KBM-7 (cell line): ENCODE results near the gene PCBD2.
"Not testable (repeated sequence)": the region's sequence is repeated elsewhere in the genome, so short reads cannot be mapped to it uniquely, and the experiment has no call there.

ENCODE experiments used
- DNase-seq: peaks from one replicate; pipeline ENCODE4 v3.0.0-alpha.2; 2015
- in situ Hi-C: fragments of 300-500 bp; cut with MboI; formaldehyde crosslinking; loops from 2 replicates; pipeline ENCODE4 v1.14.3; 2020; ENCODE audit warnings: low sequenced_read_pairs, low pct_unique_long_range_greater_than_20kb, mixed read lengths

PCBD2 gene

DNA sequence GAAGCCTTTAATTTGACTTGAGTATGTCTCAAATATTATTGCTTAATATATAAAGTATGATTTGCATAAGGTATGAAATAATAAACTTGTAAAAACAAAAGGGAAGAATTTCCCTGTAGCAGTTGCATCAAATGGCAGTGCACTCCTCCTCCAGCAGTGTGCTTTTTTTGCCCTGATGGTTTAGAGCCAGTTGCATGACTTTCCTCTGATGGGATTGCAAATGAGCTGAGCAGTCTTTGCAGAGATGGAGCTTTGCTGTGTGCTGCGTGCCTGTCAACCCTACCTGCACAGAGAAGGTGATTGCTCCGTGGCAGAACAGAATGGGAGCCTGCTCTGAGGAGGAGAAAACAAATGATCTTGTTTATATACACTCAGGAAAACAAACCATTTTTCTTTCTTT lies 40.1 kb downstream of the PCBD2 start:
- in situ Hi-C loops: no loop called here
- DNase-seq: no peak

DNA sequence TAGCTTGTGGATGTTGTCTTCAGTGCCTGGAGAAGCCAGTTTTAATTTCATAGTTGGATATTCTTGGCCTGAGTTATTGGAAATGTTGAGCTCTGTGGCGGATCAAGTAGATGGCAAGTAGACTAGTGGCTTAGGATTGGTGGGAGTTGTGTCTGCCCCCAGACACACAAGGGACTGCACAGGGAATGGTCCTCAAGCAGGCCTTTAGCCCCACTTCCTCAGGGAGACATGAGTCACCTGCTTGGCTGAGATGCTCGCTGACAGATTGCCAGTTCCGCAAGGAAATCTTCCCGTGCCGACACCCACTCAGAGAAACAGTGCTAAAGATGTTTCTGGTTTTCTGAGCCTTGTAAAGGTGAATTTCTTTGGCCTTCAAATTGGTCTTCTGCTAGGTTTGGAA lies 44.0 kb downstream of the PCBD2 start:
- in situ Hi-C loops: no loop called here

DNA sequence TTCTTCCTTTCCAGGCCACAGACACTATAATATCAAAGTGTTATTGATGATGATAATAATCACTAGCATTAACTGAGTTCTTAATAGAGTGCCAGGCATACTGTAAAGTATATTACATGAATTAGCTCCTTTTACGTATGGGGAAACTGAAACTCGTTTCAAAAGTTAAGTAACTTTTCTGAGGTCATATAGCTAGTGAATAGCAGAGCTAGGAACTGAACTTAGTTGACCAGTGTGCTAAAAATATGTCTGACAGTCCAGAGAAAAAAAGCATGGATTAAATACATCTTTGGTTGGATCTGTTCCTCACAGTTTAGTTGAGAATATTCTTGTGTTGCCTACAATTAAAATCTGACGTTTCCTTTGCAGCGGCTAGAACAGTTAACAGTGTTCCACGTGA lies 44.4 kb downstream of the PCBD2 start:
- in situ Hi-C loops: no loop called here
- DNase-seq: no peak

More for the DNA sequence above, 44.0 kb downstream of the PCBD2 start:
- no peak for DNase-seq

DNA sequence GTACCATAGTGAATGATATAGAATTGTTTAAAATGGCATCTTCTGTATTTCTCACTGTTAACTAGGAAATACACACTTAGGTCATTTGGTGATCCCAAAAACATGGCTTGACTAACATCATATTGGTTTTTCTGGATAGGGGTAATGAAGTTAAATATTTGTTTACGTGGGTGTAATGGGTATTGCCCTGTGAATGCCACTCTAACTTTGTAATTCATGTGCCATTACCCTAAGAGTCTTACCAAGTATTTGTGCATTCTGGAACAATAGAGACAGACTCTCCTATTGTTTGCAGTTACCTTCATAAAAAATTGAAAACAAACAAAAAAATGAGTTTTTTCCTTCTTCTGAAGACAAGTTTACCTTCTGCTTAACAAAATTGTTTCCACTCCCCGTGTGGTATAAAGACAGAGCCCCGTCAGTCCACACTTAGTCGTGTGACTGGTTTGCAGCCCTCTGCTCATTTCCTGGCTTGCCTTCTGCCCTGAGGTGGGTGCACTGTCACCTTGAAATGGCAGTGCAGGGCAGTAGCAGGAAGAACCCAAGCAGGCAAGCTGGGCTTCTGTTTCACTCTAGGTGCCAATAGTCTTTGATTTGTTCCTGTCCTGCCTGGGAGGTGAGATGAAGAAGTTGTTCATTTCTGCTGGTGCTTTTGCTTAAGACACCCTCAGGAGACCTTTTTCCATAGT lies 53.1 kb downstream of the PCBD2 start:
- in situ Hi-C loops: no loop called here
- DNase-seq: no peak

DNA sequence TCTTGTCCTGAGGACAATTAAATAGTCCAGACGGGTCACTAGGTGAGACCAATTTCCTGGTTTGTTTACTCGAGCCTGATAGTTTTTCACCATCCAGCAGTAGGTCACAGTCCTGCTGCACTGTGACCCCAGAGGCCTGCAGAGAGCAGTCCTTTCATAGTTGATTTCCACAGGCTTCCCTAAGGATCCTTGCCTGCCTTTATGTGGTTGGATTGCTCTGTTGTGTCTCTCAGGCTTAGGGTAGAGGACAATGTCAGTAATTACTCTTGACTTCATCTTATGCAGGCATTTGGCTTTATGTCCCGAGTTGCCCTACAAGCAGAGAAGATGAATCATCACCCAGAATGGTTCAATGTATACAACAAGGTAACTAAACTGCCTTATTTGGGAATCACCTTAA lies 53.8 kb downstream of the PCBD2 start:
- in situ Hi-C loops: no loop called here
- DNase-seq: no peak

DNA sequence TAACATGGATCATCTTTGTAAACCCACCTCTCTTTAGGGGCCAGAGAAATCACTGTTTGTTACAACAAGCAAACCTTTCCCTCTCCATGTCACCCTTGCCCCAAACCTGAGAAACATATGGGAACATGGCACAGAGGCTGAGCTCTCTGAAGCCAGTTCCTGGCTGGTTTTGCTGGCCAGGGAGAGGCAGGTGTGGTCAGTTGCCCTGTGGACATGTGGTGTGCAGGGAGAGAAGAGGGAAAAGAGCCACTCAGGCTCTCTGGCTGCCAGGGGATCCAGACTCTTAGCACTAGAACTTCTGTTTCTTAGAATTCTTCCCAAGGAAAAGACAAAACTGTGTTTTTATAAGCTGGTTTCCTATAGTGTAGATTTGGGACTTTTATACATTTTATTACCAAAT lies 58.2 kb downstream of the PCBD2 start:
- DNase-seq: no peak
- in situ Hi-C loops: no loop called here

DNA sequence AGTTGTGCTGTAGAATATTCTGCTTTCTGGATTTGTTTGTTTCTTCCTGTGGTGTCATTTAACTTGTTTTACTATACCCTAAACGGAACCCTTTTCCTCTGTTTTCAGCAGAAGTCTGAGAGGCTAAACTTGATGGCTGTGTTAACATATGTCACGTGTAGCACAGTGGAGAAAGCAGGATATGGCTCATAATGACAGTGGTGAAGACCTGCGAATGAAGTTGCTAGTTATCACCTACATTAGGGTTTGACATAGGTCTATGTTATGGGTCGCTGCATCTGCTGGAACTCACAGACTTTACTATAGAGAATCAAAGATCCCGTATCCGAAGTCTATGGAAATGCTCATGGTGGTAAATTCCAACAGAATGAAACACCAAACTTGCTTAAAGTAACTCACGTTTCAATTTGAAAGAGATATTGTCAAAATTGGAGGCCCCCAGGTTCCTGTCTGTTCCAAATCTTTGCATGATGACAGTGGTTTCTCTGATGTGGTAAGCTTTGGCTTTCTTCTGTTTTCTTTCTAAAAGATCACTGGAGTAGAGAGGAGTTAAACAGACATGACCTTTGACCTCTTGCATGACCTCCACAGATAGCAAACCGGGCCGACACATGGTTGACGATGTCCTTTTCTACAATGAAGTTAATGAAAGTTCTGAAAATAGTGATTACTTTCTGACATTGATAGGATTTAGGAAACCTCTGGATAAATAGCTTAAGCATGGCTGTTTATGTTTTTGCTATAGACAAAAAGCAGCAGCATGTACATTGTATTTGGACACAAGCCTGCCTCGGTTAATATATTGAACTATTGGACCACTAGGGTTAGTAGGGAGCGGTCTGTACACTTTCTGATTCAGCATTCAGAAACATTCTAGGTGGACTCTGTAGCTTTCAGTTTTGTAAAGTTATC lies 59.7 kb downstream of the PCBD2 start:
- in situ Hi-C loops: no loop called here

DNA sequence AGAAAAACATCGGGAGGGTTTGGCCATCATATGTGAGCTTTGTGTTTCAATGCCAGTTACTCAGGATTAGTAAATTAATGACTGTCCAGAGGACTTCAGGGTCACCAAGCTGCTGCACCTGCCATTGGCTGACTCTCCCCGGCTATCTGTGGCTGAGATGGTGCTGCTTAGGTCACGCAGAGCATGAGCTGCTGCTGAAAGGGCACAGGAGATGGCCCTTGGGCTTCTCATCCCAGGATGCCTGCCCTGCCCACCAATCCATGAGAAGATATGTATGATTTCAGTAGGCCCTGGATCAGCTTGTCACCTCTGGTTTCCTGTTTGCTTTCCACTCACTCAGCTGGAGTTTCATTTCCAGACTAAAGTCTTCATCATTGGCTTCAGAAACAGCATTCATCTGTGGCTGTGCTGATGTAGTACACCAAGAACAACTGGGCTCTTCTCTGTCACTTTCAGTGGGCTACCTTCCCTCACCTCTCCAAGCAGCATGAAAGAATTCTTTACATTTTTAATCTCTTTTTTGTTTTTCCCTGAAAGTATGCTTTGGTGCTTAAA lies 60.4 kb downstream of the PCBD2 start:
- in situ Hi-C loops: no loop called here

More for the DNA sequence above, 59.7 kb downstream of the PCBD2 start:
- DNase-seq: no peak

DNA sequence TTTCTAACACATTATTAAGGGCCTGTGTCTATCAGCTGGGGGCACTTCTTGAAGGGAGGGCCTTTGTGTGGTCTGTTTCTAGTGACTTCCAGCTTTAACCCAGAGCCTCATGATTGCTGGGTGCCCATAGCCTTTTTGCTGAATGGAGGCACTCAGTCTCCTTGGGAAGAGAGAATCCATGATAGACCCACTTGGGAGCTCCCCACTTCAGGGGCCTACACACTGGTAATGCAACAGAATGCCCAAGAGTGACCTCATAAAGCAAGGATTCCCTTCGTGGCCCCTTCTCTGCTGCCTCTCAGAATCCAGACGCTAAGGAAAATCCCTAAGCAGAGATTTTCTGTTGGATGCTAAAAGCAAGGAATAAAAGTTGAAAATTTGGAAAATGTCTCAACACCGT lies 62.7 kb downstream of the PCBD2 start, which contains the start of gene CATSPER3:
CATSPER3 (plus strand) TSS at position 301 of the 400 bp plus-strand sequence; CDS start at position 386, 85 bp downstream.
- in situ Hi-C loops: no loop called here
- no peak for DNase-seq

More for the DNA sequence above, 60.4 kb downstream of the PCBD2 start:
- DNase-seq: no peak

DNA sequence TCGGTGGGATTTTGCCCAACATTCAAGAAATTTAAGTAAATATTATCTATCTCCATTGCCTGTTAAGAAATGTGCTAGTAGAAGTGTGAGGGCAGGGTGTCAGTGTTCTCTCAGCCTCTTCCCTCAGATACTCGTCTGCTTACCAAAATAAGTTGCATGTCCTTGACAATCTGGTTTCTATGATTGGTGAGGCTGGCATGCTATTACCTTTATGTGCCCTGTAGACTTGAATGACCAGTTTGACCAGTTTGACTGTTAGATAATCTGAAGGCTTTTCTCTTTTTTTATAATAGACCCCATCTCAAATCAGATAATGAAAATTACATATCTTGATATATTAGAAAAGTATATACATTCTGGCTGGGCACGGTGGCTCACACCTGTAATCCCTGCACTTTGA lies 63.1 kb downstream of the PCBD2 start:
- DNase-seq: no peak
- in situ Hi-C loops: no loop called here

DNA sequence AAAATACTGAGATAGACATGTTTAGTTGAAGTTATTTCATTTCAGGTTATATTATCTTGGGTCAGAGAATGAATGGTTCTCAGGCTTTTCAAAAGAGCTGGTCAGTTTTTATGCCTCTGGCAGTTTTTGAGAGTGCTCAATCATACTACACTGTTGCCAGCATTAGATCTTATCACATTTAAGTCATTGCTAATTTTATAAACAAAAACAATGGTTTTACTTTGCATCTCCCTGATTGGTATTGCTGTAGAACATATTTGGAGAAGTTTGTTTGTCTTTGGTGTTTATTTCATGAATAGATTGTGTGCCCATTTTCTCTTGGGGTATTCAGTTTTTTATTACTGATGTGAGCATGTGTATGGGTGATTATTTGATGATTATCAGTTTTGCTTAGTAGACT lies 64.2 kb downstream of the PCBD2 start:
- in situ Hi-C loops: no loop called here
- no peak for DNase-seq

DNA sequence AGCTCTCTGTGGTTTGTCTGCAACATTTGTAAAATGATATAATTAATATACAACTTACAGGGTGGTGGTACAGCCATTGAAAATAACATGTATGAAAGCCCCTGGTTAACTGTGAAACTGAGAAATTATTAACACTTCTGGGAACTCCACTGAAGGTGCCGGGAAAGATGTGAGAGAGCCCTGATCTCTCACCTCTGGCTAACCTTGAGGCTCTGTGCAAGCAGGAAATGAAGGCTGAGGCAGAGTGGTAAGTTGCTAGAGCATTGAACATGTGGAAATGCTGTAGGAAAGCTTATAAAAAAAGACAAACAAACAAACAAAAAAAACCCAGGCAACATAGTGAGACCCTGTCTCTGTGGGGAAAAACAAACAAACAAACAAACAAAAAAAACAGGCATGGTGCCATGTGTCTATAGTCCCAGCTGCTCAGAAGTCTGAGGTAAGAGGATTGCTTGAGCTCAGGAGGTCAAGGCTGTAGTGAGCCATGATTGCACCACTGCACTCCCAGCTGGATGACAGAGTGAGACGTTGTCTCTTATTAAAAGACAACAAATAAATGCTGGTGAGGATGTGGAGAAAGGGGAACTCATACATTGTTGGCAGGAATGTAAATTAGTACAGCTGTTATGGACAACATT lies 70.3 kb downstream of the PCBD2 start:
- no peak for DNase-seq
- in situ Hi-C loops: no loop called here

DNA sequence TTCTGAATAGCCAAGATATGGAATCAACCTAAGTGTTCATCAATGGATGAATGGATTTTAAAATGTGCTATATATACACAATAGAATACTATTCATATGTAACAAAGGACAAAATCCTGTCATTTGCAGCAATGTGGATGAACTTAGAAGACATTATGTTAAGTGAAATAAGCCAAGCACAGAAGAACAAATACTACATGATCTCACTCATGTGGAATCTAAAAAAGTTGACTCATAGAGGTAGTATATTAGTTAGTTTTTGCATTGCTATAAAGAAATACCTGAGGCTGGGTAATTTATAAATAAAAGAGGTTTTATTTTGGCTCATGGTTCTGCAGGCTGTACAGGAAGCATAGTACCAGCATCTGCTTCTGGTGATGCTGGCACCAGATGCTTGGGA lies 70.9 kb downstream of the PCBD2 start:
- no peak for DNase-seq
- in situ Hi-C loops: no loop called here

DNA sequence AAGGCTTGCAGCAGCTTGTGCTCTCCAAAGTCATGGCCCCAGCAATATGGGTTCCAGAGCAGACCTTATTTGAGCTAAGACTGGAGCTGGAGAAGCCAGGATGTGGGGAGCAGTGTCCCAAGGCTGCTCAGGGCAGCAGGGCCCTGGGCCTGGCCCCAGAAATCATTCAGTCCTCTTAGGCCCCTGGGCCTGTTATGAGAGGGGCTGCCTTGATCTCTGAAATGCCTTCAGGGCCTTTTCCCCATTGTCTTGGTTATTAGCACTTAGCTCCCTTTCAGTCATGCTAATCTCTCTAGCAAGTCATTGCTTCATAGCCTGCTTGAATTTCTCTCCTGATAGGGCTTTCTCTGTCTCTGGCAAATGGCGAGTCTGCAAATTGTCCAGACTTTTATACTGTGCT lies 71.9 kb downstream of the PCBD2 start:
- in situ Hi-C loops: no loop called here
- no peak for DNase-seq

DNA sequence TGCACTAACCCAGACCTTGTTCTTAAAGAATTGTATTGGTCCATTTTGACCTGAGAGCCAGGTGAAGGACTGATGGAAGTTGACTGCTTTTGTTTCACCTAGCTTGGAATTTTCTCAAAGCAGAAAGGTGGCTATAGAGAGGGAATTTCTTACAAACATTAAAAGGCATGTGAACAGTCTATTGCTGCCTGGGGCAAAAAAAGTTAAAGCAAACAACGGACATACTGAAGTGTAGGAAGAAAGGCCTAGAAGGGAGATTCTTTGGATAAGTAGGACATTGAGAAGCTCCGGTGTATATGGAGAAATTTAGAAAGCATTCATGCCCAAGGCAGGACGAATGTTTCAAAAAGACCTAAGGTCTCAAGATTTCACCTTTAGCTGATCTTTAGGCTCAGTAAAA lies 74.5 kb downstream of the PCBD2 start:
- no peak for DNase-seq
- in situ Hi-C loops: no loop called here

DNA sequence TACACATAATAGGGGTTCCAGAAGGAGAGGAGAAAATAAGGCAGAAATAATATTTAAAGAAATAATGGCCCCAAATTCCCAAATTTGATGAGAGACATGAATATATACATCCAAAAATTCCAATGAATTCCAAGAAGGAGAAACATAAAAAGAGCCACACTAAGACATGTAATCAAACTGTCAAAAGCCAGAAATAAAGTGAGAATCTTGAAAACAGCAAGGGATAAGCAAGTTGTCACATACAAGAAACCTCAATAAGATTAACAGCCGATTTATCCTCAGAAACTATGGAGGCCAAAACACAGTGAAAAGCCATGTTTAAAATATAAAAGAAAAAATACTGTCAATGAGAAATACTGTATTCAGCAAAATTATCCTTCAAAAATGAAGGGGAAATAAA lies 77.3 kb downstream of the PCBD2 start:
- no peak for DNase-seq
- in situ Hi-C loops: no loop called here

DNA sequence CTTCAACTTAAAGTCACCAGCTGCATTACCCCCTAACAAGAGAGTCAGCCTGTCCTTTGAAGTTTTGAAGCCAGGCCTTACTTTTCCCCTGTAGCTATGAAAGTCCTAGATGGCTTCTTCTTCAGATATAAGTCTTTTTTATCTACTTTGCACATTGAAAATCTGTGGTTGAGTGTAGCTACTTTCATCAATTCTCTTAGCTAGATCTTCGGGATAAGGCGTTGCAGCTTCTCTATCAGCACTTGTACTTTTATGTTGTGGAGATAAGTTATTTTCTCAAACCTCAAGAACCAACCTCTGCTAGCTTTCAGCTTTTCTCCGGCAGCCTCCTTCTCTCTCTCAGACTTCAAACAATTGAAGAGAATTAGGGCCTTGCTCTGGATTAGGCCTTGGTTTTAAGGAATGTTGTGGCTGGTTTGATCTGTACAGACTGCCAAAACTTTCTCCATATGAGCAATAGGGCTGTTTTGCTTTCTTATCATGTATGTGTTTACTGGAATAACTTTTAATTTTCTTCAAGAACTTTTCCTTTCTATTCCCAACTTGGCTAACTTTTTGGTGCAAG lies 84.4 kb downstream of the PCBD2 start:
- DNase-seq: no peak

DNA sequence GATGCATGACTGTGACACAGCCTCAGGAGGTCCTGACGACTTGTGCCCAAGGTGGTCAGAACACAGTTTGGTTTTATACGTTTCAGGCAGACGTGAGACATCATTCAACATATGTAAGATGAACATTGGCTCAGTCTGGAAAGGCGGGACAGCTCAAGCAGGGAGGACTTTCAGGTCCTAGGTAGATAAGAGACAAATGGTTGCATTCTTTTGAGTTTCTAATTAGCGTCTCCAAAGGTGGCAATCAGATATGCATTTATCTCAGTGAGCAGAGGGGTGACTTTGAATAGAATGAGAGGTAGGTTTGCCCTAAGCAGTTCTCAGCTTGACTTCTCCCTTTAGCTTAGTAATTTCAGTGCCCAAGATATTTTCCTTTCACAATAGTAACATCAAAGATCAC lies 85.3 kb downstream of the PCBD2 start:
- DNase-seq, in situ Hi-C loops: not testable (repeated sequence)

More for the DNA sequence above, 84.4 kb downstream of the PCBD2 start:
- in situ Hi-C loops: no loop called here

DNA sequence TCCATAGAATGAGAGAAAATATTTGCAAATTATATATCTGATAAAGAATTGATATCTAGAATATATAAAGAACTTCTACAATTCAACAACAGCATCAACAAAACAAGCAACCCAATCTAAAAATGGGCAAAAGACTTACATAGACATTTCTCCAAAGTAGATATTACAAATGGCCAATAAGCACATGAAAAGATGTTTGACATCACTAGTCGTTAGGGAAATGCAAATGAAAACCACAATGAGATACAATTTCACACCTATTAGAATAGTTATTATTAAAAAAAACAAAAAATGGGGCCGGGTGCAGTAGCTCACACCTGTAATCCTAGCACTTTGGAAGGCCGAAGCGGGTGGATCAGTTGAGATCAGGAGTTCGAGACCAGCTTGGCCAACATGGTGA lies 87.2 kb downstream of the PCBD2 start:
- DNase-seq: no peak
- in situ Hi-C loops: no loop called here
